Activated T-helper 1 cell treated with Interleukin-2 at 50 U/mL for 16 hours (primary cell): ENCODE results near the gene D2HGDH.
"Not testable (repeated sequence)": the region's sequence is repeated elsewhere in the genome, so short reads cannot be mapped to it uniquely, and the experiment has no call there.

Experiments
- DNase-seq: peaks from one replicate; pipeline ENCODE4 v3.0.0-alpha.2; 2020; ENCODE audit warnings: low read depth

Gene D2HGDH

DNA sequence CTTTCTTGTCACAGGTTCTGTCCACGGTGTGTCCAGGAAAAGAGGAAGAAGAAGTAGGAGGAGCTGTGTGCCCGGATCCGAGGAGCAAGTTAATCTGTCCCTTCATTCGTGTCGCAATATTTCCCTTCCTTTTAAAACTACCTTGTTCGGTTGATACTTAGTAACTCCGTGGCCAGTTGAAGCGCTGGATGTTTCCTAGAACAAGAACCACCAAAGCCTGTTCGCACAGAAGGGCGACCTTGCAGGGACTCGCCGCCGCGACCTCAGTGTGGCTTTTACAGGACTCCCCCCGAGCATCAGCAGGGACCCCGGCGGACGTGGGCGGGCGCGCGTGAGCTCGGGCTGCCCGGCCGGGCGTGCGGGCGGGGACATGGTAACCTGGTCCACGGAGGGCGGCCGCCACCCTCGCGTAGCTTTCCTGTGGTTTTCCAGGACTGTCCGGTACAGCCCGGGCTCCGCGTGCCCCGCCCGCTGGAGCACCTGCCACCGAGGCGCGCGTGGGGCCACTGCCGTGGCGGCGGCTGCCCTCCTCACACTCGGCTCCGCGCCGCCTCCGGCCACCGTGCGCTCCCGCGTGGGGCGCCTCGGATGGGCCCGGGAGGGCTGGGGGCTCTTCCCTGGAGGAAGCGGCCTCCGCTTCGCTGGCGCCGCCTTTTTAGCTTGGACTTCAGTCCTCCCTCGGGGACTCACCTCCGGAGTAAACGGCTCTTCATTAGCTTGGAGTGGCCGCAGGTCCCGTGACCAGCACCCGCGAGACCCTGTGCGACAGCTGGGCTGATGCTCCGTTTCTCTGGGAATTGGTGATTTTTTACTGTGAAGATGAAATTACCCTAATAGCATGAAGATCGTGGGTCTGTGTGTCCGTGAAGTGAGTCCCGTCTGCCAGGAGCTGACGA lies 9.2 kb upstream of the D2HGDH start:
- no peak for DNase-seq

DNA sequence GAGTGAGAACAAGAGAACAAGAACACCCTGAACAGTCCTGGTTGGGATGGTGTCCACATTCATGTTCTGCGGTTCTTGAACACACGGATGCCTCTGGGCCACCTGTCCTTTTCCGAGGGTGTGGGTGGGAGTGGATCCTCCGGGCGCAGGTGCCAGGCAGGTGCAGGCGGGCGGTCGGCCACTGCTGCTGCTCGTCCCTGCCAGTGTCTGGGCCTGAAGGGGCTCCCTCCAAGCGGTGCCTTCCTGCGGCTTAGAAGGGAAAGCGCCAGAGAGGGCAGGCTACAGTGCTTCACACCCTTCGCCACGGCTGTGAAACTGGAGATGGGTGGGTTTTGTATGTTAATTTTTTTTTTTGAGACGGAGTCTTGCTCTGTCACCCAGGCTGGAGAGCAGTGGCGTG lies 8.0 kb upstream of the D2HGDH start:
- DNase-seq = no peak

DNA sequence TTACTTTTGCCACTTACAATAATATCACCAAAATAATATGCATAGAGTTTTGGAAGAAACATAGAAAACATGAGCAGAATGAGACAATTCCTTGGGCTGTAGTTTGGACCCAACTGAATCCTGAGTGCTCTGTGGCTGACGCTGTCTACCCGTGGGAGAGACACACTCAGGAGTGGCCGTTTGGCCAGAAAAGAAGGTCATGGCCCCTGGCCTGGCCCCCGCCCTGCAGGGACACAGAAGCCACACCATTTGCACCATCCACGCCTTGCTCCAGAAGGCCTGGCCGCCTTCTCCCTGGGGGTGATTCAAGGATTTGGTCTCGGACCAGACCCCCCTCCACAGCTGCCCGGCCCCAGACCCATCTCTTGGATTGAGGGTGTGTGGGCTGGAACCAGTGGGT lies 6.4 kb upstream of the D2HGDH start:
- no peak for DNase-seq

DNA sequence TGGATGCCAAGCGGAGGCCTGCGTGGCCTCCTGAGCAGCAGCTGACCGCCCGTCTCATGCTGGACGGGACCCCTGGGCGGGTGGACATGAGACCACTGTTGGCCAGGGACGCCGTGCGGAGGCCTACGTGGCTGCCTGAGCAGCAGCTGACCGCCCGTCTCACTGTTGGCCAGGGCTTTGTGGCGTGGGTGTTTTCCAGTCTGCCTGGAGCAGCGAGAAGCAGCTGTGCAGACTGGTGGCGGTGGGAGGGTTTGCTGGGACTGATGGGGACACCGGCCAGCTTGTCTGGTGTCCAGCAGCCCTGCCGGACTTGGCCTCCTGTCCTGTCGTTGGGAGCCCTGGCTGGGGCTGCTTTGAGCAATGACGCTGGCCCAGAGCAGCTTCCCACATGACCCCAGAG lies 5.8 kb upstream of the D2HGDH start:
- DNase-seq = no peak

DNA sequence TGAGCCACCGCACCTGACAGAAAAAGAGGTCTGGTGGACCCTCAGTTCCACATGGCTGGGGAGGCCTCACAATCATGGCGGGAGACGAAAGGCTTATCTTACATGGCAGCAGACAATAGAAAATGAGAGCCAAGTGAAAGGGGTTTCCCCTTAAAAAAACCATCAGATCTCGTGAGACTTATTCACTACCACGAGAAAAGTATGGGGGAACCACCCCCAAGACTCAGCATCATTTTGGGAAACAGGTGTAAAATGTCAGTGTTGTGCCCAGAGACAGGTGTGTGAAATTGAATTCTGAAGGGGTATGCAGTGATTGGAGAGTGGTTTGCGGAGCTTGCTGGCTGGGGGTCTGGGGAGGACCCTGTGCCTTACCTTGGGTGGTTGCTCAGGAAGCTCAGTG lies 4.6 kb upstream of the D2HGDH start:
- DNase-seq = no peak

DNA sequence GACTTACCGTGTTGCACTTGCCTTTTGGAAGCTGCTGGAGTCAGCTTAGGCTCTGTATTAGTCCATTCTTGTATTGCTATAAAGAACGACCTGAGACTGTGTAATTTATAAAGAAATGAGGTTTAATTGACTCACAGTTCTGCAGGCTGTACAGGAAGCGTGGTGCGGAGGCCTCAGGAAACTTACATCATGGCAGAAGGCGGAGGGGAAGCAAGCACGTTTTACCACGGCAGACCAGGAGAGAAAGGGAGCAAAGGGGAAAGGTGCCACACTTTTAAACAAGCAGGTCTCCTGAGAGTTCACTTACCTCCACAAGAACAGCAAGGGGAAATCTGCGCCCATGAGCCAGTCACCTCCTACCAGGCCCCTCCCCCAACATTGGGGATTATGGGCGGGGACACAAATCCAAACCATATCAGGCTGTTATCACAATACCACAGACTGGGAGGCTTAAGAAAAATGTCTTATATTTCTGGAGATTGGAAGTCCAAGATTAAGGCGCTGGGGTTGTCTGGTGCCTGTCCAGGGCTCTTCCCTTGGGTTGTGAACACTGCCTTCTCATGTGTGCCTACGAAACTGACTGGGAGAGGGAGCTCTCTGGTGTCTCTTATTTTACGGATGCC lies 3.6 kb upstream of the D2HGDH start:
- DNase-seq = no peak

DNA sequence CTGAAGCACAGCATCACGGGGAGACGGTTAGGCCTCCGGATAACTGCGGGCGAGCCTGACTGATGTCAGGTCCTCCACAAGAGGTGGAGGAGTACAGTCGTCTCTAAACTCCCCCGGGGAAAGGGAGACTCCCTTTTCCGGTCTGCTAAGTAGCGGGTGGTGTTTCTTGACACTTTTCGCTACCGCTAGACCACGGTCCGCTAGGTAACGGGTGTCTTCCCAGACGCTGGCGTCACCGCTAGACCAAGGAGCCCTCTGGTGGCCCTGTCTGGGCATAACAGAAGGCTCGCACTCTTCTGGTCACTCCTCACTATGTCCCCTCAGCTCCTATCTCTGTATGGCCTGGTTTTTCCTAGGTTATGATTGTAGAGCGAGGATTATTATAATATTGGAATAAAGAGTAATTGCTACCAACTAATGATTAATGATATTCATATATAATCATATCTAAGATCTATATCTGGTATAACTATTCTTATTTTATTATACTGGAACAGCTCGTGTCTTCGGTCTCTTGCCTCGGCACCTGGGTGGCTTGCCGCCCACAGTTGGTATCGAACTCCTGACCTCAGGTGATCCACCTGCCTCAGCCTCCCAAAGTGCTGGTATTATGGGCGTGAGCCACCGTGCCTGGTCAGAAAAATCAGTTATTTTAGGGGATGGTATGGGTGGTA lies 1.8 kb upstream of the D2HGDH start:
- DNase-seq = peak; percentile 37

DNA sequence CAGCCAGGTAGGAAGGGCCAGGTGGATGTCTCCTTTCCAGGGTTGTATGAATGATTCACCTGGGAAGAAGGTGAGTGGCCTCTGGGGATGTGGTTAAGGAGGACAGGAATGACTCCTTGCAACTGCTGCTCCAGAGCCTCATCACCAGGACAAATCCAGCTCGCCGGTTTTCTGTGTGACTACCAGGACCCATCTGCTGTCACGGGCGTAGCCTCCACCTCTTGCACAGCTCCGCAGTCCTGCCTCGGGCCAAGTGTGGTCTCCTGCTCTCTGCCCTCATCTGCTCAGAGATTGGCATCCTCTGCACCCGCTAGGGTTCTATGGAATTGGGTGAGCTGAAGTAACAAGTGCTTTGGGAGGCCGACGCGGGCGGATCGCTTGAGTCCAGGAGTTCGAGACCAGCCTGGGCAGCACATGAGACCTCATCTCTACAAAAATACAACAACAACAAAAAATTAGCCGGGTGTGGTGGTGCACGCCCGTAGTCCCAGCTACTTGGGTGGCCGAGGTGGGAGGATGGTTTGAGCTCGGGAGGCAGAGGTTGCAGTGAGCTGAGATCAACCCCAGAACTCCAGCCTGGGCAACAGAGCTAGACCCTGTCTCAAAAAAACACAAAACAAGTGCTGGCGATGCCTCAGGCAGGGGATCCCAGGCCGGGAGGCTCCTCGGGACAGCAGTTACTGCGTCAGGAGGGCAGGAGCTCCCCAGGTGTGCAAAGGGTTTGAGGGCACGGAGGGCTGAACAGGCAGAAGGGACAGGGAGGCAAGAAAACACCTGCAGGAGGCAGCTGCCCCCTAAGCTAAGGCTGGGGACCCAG lies 831 bp upstream of the D2HGDH start:
- DNase-seq = no peak

DNA sequence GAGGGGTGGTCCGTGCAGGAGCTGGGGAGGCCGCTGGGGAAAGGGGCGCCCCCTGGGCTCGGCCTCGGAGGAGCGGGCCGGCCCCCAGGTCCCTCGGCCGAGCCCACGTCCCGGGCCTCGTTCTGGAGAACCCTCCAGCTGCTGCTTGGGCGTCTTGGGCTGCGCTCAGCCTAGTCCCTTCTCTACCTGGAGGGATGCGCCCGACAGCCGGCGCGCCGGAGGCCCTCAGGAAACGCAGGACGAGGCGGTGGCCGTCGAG lies 293 bp upstream of the D2HGDH start:
- DNase-seq = no peak

DNA sequence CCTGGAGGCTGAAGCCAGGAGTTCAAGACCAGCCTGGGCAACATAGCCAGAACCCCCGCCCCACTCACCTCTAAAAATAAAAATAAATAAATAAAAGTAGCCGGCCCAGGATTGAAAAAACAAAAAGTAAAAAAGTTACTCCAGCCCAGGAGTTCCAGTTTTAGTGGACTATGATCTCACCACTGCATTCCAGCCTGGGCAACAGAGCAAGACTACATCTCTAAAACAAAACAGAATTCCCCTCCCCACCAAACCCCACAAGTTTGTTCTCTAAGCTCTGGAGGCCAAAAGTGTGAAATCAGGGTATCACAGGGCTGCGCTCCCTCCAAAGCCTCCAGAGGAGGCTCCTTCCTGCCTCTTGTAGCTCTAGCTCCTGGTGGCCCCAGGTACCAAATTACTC lies 1.7 kb downstream of the D2HGDH start:
- no peak for DNase-seq

DNA sequence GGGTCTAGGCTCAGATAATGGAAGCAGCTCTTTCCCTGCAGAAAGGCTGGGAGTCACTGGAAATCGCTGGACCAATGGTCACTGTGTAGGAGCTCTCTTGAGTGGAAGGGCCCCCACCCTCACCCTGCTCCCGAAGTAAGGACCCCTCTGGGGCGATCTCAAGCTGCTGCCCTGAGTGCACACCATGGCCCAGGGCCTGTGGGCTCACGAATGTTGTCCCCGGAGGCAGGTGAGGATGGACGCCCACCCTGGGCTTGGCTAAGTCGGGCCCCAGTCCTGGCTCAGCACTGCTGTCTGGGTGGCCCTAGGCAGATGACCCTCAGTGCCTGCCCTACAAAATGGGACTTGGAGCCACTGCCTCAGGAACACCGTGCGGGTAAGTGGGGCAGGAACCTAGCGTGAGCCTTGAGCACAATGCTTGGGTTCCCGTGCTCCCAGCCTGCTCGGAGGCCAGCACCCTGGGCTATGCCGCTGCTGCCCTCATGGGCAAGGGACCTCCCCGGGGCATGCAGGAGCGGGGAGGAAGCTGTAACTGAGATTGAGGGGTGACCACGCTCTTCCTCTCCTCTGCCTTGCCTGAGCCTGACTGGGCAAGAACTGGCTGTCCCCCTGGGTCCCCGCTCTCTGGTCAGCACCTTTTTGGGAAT lies 3.7 kb downstream of the D2HGDH start:
- no peak for DNase-seq

DNA sequence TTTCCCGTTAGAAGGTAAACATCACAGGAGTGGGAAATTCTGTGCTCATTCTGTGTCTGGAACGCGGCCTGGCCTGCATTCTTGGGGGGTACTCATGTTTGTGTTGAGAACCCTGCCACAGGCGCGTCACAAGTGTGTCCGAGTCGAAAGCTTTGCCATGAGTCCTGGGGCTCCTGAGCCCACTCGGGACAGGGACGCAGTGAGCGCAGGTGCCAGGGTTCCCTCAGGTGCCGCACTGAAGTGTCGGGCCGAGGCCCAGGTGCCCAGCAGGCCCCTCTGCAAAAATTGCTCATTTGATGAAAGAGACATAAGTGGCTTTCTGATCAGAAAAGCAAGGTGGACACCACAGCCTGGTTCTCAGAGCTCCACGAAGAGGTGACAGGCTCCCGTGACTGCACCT lies 4.7 kb downstream of the D2HGDH start:
- DNase-seq = no peak

DNA sequence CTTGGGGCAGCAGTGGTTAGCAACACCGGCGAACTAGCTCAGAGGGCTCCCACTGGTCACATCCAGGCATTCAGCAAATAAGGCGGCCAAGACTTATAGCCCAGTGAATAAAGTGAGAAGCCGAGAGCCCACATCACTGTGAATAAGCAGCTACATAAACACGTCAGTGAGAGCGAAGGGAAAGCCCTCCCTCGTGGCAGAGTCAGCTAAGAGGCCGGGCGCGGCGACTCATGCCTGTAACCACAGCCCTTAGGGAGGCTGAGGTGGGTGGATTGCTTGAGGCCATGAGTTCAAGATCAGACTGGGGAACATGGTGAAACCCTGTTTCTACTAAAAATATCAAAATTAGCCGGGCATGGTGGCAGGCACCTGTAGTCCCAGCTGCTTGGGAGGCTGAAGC lies 5.2 kb downstream of the D2HGDH start:
- DNase-seq = no peak

DNA sequence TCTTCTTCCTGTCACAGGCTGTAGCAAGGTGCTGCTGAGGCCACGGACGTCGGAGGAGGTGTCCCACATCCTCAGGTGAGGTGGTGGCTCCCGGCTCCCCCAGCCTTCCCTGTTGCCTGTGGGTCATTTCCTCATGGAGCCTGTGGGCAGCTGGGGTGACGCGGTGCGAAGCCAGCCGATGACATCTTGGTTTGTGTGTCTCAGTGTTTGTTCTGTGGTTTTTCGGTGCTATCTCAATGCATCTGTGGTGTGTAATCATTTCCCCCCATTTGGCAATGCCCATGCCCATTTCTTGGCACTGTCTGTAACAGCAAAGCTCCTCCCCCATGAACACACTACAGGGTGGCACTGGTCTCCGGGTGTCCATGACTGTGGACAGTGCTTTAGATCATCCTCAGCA lies 6.6 kb downstream of the D2HGDH start:
- no peak for DNase-seq

DNA sequence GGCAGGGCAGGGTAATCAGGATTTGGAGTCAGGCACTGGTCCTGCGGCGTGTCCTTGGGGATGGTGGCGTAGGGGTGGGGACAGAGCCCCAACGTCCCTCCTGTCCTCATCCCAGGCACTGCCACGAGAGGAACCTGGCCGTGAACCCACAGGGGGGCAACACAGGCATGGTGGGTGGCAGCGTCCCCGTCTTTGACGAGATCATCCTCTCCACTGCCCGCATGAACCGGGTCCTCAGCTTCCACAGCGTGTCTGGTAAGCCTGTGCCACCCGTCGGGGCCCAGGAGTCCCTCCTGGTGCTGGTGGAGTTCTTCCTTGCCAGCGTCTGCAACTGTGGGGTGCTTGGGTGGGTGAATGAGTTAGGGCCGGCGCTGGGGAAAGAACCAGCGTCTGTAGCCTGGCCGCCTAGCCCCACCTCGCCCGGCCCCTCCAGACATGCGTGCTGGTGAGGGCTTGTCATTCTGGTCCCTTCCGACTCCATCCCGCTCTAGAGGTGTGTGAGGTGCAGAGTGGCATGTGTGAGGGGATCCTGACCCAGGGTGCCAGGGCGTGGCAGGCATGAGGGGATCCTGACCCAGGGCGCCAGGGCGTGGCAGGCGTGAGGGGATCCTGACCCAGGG lies 8.0 kb downstream of the D2HGDH start:
- DNase-seq = no peak

DNA sequence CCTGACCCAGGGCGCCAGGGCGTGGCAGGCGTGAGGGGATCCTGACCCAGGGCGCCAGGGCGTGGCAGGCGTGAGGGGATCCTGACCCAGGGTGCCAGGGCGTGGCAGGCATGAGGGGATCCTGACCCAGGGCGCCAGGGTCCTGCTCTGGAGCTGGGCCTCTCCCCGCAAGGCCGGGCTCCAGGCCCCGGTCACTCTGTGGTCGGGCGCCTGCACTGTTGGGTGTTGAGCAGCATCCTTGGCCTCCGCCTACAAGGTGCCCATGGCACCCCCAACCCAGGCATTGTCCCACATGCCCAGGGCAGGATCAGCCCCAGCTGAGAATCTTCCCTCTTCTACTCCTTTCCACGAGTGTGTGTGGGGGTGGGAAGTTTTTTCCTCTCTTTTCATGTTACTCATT lies 8.6 kb downstream of the D2HGDH start:
- not testable (repeated sequence) for DNase-seq

DNA sequence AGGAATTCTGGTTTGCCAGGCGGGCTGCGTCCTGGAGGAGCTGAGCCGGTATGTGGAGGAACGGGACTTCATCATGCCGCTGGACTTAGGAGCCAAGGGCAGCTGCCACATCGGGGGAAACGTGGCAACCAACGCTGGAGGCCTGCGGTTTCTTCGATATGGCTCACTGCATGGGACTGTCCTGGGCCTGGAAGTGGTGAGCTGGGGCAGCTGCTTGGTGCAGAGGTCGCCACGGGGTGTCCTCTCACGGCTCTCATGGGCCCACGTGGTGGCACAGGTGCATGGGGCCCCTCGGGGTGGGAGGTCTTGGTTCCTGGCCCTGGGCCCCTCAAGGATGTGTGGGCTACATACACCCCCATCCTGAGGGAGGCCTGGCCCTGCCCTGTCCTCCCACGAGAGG lies 9.2 kb downstream of the D2HGDH start:
- no peak for DNase-seq

DNA sequence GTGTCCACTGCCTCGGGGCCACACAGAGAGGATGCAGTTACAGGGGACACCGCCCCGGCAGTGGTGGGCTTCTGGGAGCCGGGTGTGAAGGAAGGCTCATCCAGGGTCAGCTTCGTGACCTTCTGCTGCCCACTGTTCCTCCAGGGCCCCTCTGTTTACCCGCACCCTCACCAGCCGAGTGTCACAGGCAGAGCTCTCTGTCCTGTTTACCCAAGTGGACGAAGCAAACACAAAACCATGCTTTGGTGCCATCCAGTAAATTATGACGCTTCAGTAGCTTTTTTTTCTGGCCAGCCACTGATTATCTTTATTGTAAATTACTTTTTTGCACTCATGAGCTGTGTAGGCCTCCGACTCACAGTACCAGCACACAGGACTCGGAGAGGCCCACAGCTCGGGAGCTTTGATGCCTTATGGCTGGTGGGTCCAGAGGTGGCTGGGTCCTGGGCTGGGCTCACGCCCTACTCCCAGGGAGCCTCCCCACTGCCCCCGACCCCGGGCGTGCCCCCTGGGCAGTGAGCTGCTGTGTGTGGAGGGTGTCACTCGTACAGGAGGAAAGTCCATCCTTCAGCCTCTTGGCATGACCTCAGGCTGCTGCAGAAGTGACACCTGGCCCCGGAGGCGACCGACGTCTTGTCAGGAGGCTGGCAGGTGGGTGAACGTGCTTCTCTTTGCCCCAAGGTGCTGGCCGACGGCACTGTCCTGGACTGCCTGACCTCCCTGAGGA lies 9.8 kb downstream of the D2HGDH start:
- no peak for DNase-seq

DNA sequence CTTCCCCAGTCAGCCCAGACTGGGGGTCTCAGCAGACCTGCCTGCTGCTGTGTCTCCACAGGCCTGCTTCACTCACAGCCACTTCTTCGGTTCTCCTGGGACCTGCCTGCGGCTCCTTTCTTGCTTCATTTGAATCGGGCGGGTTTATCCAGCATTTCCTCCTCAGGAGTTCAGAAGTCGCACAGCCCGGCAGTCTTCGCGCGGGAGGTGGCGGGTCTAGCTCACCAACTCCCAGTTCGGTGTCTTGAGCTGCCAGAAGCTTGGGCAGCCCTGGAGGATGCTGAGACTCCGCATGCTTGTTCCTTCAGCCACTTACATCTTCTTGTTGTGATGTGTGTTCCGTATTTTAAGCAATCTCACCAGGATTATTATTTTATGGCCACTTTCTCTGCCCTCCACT lies 10.8 kb downstream of the D2HGDH start:
- DNase-seq = no peak

DNA sequence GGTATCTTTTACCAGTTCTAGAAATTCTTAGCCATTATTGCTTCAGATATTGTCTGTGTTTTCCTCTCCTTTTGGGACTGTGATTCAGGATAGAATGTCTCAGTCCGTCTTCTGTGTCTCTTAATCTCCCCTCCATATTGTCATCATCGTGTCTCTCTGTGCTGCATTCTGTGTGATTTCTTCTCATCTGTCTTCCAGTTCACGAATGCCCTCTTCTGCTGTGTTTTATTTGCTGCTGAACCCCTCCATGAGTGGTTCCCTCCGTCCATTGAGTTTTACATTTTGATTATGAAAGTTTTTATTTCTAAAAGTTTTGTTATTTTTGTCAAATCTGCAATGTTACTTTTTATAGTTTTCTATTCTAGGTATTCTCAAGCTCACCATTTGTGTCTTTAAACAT lies 11.7 kb downstream of the D2HGDH start:
- no peak for DNase-seq
